GM21723 (cell line): ENCODE data around the gene SALL4.
"Not testable (repeated sequence)": the region's sequence is repeated elsewhere in the genome, so short reads cannot be mapped to it uniquely, and the experiment has no call there.

Experiments used
- ATAC-seq: cut with Tn5 transposase; IDR thresholded peaks from one replicate; pipeline ENCODE4 v1.9.1; 2021; ENCODE audit warnings: mild to moderate bottlenecking, moderate library complexity; ENCODE audit not compliant: unreplicated experiment

Gene SALL4

GRCh38 chr20:51803148-51803854 lies 980 bp upstream of the SALL4 start:
- no peak for ATAC-seq

GRCh38 chr20:51801823-51802123 lies 548 bp downstream of the SALL4 start:
- no peak for ATAC-seq

GRCh38 chr20:51801122-51801822 lies 1.0 kb downstream of the SALL4 start:
- ATAC-seq = no peak

- no peak for ATAC-seq
Measured at GRCh38 chr20:51800872-51801121, 1.5 kb downstream of the SALL4 start.

- no peak for ATAC-seq
Measured at GRCh38 chr20:51800060-51800871, 2.1 kb downstream of the SALL4 start.

- ATAC-seq = no peak
Measured at GRCh38 chr20:51799401-51799860, 2.9 kb downstream of the SALL4 start.

- no peak for ATAC-seq
Measured at GRCh38 chr20:51797357-51798025, 4.8 kb downstream of the SALL4 start.

- no peak for ATAC-seq
Measured at GRCh38 chr20:51796340-51796739, 6.0 kb downstream of the SALL4 start.

- ATAC-seq = no peak
Measured at GRCh38 chr20:51792960-51793359, 9.4 kb downstream of the SALL4 start.

- no peak for ATAC-seq
Measured at GRCh38 chr20:51791626-51792025, 10.7 kb downstream of the SALL4 start.

GRCh38 chr20:51790256-51790655 lies 12.1 kb downstream of the SALL4 start:
- ATAC-seq = no peak

GRCh38 chr20:51789434-51789833 lies 12.9 kb downstream of the SALL4 start:
- no peak for ATAC-seq

- ATAC-seq = no peak
Measured at GRCh38 chr20:51788822-51789221, 13.5 kb downstream of the SALL4 start.

- ATAC-seq = no peak
Measured at GRCh38 chr20:51784299-51784698, 18.0 kb downstream of the SALL4 start.

- ATAC-seq = not testable (repeated sequence)
Measured at GRCh38 chr20:51778229-51778759, 24.0 kb downstream of the SALL4 start.

GRCh38 chr20:51775241-51775640 lies 27.1 kb downstream of the SALL4 start:
- no peak for ATAC-seq

GRCh38 chr20:51772236-51772635 lies 30.1 kb downstream of the SALL4 start:
- no peak for ATAC-seq

GRCh38 chr20:51769976-51770615 lies 32.2 kb downstream of the SALL4 start:
- ATAC-seq = no peak

- no peak for ATAC-seq
Measured at GRCh38 chr20:51768759-51769517, 33.4 kb downstream of the SALL4 start.
